SU-DHL-6 (cell line): ENCODE results near the gene PRR30.
"Not testable (repeated sequence)": the region's sequence is repeated elsewhere in the genome, so short reads cannot be mapped to it uniquely, and the experiment has no call there.

Experiments
- EZH2phosphoT487 ChIP-seq: fragments of 200-600 bp; sonication (generic), shearing (Covaris generic); conservative IDR thresholded peaks from 2 replicates; pipeline ENCODE4 v1.6.1; 2018; ENCODE audit warnings: mild to moderate bottlenecking, antibody characterized with exemption, low read length, moderate library complexity, mixed read lengths
- TF ChIP-seq, protein P1 (sequence below): fragments of 200-600 bp; sonication (generic); IDR thresholded peaks from one replicate; pipeline ENCODE4 v1.5.1; 2017; ENCODE audit warnings: antibody characterized with exemption, mild to moderate bottlenecking, low read length, moderate library complexity; ENCODE audit not compliant: insufficient read depth, poor library complexity, severe bottlenecking

DNA sequence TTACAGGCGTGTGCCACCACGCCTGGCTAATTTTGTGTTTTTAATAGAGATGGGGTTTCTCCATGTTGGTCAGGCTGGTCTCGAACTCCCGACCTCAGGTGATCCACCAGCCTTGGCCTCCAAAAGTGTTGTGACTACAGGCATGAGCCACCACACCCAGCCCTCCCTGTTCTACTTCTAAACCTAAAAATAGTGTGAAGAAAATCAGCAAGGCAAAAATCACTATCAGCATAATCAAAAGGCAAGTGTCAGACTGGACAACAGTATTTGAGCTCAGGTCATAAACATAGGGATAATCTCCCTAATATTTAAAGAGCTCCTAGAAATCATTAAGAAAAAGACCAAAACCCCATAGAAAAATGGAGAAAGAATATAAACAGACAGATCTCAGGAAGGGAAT lies 36.6 kb upstream of the PRR30 start:
- TF ChIP-seq, protein P1, sequence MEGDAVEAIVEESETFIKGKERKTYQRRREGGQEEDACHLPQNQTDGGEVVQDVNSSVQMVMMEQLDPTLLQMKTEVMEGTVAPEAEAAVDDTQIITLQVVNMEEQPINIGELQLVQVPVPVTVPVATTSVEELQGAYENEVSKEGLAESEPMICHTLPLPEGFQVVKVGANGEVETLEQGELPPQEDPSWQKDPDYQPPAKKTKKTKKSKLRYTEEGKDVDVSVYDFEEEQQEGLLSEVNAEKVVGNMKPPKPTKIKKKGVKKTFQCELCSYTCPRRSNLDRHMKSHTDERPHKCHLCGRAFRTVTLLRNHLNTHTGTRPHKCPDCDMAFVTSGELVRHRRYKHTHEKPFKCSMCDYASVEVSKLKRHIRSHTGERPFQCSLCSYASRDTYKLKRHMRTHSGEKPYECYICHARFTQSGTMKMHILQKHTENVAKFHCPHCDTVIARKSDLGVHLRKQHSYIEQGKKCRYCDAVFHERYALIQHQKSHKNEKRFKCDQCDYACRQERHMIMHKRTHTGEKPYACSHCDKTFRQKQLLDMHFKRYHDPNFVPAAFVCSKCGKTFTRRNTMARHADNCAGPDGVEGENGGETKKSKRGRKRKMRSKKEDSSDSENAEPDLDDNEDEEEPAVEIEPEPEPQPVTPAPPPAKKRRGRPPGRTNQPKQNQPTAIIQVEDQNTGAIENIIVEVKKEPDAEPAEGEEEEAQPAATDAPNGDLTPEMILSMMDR: not testable (repeated sequence)
- not testable (repeated sequence) for TF ChIP-seq EZH2phosphoT487
